HG03521 (cell line): Measurements from ENCODE around the gene SEZ6L.

Source experiments
- ATAC-seq: cut with Tn5 transposase; IDR thresholded peaks from one replicate; pipeline ENCODE4 v1.9.1; 2021; ENCODE audit warnings: mild to moderate bottlenecking, moderate library complexity; ENCODE audit not compliant: unreplicated experiment

Gene SEZ6L

GRCh38 chr22:26174280-26174679 lies 5.0 kb downstream of the SEZ6L start:
- ATAC-seq, result no peak

DNA sequence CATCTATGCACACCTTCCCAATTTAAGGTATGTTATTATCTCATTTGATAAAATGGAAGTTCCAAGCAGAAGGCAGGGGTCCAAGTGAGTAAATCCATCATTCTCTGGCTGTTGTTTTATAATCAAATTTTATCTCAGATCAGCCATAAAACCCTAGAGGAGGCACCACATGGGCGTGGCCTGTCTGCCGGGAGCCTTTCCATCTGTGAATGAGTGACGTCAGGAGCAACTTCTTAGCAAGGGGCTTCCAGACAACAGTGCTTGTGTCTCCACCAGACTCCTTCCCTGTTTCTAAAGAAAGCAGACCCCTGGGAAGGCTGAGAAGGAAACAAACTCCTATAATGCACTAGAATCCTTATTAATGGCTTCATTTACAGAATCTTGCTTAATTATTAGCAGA lies 13.5 kb downstream of the SEZ6L start:
- ATAC-seq, result no peak

- ATAC-seq, result no peak
Measured at GRCh38 chr22:26185190-26185589, 15.9 kb downstream of the SEZ6L start.

GRCh38 chr22:26188341-26188740 lies 19.1 kb downstream of the SEZ6L start:
- ATAC-seq, result no peak

DNA sequence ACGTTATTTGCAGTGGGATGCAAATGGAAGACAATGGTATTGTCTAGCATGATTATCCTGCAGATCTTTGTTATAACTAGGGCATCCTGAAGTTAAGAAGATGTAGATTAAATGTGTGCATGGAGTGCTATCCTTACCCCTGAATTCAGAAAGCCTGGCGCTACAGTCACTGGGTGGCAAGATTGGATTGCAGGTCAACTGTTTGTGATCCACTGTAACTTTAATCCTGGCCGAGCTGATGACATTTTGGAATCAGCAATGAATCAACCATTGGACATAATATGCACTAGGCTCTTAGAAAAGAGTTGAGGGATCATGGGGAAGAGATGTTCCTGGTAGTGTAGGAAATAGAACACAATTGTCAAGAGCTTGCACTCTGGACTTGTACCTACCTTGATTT lies 25.1 kb downstream of the SEZ6L start:
- no peak for ATAC-seq

GRCh38 chr22:26194877-26195276 lies 25.6 kb downstream of the SEZ6L start:
- no peak for ATAC-seq

DNA sequence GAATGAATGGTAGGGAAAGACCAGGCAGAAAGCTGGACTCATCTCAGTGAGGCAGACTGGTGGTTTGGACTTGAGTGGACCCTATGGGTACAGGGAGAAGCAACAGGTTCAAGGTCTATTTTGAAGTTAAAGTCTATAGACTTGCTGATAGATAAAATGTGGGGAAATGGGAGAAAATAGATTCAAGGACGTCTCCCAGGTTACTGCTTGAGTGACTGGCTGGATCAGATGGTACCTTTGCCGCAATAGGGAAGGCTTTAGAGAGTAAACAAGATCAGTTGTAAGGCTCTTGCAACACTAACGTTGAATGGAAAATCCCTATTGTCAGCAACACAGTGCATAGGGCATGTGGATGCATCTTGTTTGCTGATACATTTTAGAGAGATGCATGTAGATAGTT lies 27.4 kb downstream of the SEZ6L start:
- ATAC-seq, result no peak

- no peak for ATAC-seq
Measured at GRCh38 chr22:26197425-26197824, 28.2 kb downstream of the SEZ6L start.

DNA sequence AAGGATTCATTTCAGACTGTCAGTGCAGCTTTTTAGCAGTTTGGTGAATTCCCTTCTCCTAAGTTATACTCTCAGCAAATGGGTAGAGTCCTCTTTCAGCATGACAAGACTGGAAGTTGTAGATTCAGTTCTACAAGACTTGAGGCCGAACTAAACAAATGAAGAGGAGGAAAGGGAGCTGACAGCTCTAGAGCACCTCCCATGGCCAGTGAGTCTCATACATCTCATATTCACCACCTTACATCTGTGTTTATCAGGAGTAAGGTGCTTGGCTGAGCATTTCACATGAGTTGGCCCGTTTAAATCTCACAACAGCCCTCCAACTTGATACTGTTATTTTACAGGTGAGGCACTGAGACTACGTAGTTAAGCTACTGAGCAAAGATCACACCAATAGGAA lies 30.4 kb downstream of the SEZ6L start:
- ATAC-seq, result no peak

DNA sequence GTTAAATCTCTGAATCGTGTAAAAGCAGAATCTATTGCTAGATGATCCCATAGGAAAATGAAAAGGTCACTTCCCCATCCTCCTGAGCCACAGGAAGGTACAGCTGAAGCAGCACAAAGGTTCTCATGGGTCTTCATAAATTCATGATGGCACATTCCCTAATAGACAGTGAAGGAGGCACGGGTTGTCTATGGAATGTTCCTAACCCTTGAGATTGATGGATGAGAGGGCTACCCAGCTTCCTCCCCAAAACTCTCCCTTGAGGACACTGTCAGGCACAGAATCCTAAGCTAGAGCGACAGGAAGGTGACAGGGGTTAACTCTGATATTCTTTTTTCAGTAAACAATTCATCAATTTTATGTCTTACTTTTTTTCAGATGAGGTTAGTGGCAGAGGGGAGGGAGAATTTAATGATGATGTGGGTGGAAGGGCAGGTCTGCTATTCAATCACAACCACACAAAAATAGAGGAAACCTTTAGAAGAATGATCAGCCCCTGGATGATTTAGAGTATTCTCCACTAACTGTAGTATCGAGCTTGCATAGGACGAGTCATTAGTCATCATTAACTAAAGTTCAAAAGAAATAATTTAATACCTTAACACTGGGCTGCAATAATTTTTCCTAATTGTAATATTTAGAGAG lies 33.1 kb downstream of the SEZ6L start:
- no peak for ATAC-seq

DNA sequence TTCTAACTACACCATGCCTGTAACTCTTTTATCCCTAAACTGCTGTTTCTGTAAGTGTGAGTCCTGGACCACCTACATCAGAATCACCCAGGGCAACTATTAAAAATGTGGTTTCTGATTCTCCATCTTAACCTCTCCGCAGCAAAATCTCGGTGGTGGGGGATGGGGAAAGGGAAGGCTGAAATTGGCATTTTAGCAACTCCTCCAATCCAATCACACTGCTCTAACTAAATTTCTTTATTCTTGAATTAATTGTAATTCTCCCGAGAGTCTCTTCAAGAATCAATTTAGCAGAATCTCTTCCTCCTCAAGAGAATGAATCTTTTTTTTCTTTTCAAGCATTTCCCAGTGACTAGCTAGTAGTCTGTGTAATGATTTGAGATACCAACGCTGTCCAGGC lies 36.2 kb downstream of the SEZ6L start:
- ATAC-seq, result no peak

DNA sequence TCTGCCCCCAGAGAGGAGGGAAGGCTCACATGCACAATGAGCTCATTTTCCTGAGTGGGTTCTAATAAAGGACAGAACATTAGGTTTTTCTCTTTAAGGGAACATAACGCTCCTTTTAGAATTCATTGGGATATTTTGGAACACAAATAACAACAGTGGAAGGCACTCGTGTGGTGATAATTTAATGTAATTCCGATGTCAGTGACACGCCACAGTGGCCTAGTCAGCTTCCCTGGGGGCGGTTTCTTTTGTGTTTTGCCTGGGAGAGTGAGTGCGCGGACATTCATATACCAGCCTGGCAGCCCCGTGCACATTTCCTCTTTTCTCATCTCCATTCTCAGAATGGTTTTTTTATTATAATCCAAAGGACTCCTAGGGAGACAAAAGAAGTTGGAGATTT lies 41.1 kb downstream of the SEZ6L start:
- no peak for ATAC-seq

GRCh38 chr22:26213826-26214225 lies 44.6 kb downstream of the SEZ6L start:
- ATAC-seq, result no peak

GRCh38 chr22:26214466-26214865 lies 45.2 kb downstream of the SEZ6L start:
- no peak for ATAC-seq

DNA sequence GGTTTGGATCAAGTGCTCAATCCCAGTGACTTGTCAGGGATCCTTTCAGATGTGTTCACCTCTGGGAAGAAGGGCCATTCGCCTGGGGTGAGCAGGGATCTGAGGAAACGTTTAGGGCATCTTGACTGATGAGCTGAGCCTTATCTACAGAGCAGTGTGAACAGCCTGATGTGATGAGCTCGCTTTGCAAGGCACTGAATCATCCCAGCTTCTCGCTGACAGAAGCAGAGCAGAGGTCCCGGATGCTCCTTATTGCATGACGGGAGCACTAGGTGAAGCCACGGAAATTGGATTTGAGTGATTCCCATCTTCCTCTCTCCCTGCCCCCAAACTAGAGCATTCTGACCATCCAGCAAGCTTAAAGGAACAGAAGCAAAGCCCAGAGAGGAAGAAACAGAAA lies 46.5 kb downstream of the SEZ6L start:
- ATAC-seq, result no peak

GRCh38 chr22:26225207-26225606 lies 55.9 kb downstream of the SEZ6L start:
- ATAC-seq, result no peak

DNA sequence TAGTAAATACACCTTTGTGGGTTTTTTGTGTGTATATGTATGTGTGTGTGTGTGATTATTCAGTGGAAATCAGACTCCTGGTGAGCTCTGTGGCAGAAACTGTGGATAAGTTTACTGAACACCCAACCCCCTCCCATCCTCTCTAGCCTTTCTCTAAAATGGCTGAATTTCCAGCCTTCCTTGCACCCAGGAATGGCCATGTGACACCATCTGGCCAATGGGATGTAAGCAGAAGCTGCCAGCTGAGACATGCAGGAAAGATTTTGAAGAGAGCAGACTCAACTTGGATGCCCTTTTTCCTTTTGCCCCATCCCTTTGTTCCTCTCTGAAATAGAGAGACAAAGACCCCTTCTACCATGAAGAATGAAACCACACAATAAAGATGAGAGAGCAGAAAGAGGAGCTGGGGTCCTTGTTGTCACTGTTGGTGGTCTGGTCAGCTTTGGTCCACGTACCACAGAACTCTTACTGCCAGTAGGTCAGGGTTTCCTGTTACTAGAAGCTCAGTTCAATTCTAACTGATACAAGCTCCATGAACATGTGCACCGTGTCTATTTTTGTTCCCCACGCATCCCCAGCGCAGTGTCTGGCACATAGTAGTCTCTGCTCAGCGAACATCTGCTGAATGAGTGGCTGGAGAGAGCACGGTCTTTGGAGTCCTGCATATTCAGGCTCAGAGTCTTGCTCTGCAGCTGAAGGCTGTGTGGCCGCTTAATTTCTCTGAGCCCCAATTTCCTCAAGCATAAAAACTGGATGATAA lies 57.5 kb downstream of the SEZ6L start:
- ATAC-seq, result no peak

GRCh38 chr22:26229910-26230309 lies 60.6 kb downstream of the SEZ6L start:
- no peak for ATAC-seq

DNA sequence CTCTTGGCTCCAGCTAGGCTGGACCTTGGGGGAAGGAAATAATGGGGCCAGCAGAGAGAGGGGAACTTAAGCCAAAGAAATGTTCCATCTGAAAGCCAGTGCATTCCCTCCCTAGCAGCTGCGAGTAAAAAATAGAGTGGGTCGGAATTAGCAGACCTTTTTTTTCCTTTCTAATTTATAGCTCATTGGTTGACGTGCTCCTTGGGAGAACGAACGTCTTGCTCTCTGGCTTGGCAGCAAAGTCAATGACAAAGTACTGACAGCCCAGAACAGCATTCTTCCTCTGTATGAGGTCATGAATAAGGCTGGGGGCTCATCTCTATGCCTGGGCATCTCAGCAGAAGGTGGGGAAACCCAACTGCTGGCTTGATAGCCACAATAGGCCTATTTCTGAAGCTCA lies 65.0 kb downstream of the SEZ6L start:
- ATAC-seq, result no peak

- ATAC-seq, result no peak
Measured at GRCh38 chr22:26235792-26236487, 66.7 kb downstream of the SEZ6L start.

DNA sequence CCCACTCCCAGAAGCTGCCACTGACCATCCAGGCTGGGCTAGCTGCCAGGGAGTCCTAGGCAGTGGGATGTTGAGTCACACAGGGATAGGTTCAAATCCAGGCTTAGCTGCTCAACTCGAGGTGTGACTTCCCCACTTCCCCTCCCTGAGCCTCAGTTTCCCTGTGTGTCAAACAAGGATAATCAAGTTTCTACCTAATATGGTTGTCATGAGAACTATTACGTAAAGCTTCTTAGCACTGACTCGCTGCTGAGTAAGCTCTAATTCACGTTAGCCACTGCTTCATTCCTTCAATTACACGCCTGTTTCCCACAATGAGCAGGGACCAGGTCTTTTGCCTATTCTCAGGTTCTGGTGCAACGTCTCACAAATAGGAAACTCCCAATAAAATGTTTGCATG lies 67.7 kb downstream of the SEZ6L start:
- ATAC-seq, result no peak

DNA sequence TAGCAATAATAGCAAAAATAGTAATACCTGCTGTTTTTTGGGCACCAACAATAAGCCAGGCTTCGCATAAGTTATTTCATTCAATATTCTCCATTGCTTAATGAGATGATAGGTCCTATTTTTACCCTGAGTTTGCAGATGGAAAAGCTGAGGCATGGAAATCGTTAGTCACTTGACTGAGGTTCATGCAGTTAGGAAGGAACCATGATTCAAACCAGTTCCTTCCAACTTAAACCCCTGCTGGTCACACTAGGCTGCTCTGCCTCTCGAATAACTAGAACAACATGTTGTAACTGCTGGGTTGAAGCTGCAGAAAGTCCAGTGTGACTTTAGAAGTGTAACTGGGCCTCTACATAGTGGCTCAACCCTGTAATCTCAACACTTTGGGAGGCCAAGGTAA lies 69.3 kb downstream of the SEZ6L start:
- ATAC-seq, result no peak
